GM10248 (cell line): ENCODE data around the gene SRRM2.

ENCODE experiments used
- CTCF ChIA-PET: fragments of 300-600 bp; sonication (Branson Sonifier 250); formaldehyde crosslinking; extraction: SDS; loops from one replicate; lab custom pipeline; 2021; ENCODE audit warnings: antibody characterized with exemption; lab: Yijun Ruan, JAX
- POLR2A ChIA-PET: fragments of 350-650 bp; sonication (Branson Sonifier 250); formaldehyde crosslinking; extraction: SDS; loops from one replicate; lab custom pipeline; 2020; ENCODE audit warnings: antibody characterized with exemption; lab: Yijun Ruan, JAX
- DNase-seq: peaks from one replicate; pipeline ENCODE4 v3.0.0; 2012; ENCODE audit errors: extremely low spot score
- TF ChIP-seq, protein P1 (sequence below): IDR thresholded peaks from 2 replicates; pipeline ENCODE4 v1.5.1; 2012; ENCODE audit warnings: mild to moderate bottlenecking, low read depth; ENCODE audit errors: extremely low read depth, missing control alignments, control extremely low read depth

SRRM2 gene

DNA sequence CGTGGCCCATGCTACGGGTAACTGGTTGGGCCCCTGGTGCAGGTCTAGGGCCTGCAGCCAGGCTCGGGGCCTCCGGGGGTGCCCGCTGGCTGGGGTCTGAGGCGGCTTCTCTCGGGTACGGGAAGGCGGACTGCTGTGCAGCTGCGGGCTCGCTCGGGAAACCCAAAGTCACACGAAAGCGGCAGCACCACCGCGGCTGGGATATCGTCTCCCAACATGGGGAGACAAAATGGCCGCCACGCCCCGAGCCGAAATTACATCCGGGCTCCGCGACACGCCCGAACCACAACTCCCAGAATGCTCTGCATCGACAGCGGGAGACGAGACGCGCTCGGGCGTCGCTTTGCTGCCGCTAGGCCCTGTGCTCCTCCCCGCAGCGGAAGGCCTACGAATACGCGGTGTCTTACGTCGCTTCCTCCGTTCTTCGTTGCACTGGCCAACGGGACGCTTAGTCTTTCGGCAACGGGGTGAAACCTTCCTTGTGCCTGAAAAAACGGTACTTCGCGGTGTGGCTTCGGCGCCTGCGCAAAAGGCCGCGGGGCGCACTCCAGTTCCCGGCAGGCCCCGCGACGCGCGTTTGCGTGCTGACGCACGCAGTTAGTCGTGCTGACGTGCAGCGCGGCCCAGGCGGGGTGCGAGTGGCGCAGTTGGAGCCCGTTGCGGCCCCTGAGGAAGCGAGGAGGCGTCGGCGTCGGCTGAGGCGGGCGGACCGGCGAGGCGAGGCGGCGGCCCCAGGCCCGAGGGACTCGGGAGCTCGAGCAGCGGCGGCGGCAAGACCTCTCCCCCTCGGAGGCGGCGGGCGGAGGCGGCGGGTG, at the start of gene SRRM2:
Gene SRRM2 (plus strand): TSS at position 604 of the 815 bp plus-strand sequence. CDS start 3,727 bp downstream, outside the sequence.
- CTCF ChIA-PET, result interaction anchor here (1.3 kb wide), 1 partner anchor 15 kb away, joined by 4 read pairs; no protein-coding TSS in a partner anchor
- TF ChIP-seq, protein P1, sequence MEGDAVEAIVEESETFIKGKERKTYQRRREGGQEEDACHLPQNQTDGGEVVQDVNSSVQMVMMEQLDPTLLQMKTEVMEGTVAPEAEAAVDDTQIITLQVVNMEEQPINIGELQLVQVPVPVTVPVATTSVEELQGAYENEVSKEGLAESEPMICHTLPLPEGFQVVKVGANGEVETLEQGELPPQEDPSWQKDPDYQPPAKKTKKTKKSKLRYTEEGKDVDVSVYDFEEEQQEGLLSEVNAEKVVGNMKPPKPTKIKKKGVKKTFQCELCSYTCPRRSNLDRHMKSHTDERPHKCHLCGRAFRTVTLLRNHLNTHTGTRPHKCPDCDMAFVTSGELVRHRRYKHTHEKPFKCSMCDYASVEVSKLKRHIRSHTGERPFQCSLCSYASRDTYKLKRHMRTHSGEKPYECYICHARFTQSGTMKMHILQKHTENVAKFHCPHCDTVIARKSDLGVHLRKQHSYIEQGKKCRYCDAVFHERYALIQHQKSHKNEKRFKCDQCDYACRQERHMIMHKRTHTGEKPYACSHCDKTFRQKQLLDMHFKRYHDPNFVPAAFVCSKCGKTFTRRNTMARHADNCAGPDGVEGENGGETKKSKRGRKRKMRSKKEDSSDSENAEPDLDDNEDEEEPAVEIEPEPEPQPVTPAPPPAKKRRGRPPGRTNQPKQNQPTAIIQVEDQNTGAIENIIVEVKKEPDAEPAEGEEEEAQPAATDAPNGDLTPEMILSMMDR, result no peak
- POLR2A ChIA-PET, result interaction anchor here (0.6 to 1.5 kb wide), 7 partner anchors 10 to 238 kb away, joined by 3 to 6 read pairs (median 3); no protein-coding TSS in a partner anchor
- peak; percentile 96 for DNase-seq

DNA sequence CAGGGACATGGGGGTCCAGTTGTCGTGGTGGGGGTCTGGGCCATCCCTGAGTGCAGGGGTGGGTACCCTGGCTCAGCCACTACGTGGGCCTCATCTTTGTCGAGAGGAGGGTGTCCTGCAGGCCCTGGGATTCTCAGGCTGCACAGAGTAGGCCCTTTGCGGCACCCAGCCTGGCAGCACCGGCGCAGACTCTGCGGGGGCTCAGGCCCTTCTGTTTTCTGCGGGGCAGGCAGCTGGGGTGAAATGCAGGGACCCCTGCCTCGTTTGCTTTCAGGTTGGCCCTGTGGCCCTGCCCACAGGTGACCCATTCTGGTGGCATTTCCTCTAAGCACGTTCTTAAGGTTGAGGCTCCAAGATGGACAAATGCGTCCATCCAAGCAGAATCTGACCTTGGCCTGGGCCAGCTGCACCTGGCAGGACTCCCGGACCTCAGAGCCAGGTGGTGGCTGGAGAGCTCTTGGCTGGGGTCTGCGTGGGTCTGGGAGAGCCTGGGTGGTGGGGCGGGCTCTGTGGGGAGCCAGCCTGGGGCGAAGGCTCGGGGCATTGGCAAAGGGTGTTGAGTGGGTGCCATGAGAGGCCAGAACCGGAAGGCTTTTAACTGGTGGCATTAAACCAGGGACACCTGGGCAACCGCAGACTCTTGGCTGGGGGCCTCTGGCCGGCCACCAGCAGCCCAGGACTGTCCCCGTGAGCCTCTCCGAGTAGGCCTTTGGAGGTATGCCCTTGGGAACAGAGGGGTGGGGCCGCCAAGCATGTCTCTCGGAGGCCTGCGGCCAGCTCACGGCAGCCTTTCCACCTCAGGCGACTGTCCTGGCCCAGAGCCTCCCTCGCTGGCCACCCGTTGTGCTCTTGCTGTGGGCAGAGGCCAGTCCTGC, 49.3 kb upstream of the SRRM2 start:
- DNase-seq, result no peak
- CTCF ChIA-PET, result interaction anchor here (1.5 kb wide), 1 partner anchor 17 kb away, joined by 4 read pairs; the partner anchor contains the start of gene PRSS27
- POLR2A ChIA-PET, result no interaction called here
- TF ChIP-seq, protein P1, result no peak

DNA sequence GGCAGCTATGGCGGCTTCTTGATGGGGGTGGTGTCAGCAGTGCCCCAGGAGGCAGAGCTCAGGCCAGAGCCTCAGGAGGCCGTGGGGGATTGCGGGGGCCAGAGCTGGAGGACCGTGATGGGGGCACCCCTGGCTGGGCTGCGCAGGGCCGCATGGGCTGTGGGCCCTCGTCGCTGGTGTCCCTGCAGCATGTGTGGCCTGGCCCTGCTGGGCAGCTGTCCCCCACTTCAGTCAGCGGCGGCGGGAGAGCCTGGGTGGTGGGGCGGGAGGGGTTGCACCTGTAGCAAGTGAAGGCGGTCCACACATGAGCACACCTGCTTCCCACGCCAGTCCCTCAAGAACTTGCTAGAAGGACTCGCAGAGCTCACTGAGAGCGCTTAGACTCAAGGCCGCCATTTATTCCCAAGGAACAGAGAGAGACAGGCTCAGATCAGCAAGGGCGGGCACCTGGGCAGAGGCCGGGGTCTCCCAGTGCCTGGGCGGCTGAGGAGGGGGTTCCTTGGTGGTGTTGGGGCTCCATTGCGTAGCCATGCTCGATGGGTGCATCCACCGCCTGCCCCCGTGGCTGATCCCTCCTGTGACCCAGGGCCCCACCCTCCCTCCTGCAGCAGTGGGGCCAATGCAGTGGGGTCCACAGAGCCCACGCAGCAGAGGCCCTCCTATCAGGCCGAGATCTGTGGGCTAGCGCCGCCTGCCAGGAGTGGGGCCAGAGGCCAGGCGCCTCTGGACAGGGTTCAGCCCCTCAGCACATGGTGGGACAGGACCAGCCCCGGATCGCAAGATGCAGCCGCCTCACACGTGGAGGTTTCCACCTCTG, 48.1 kb upstream of the SRRM2 start:
- CTCF ChIA-PET, result interaction anchor here (1.5 kb wide), 1 partner anchor 16 kb away, joined by 4 read pairs; the partner anchor contains the start of gene PRSS27

DNA sequence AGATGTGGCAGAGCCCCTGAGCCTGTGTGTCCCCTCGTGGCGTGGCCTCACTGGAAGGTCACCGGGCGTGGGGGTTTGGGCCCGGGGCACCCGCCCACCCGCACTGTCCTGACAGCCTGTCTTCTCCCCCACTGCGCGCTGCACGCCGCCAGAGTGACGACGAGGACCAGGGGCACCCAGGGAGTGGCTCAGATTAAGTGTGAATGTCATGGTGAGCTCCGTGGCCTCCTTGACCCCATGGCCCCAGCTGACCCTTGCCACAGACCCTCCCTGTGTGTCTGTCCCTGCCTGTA, 47.5 kb upstream of the SRRM2 start:
- DNase-seq, result no peak
- CTCF ChIA-PET, result no interaction called here
- POLR2A ChIA-PET, result interaction anchor here (1.1 kb wide), 1 partner anchor 23 kb away, joined by 5 read pairs; the partner anchor contains the start of gene KCTD5
- TF ChIP-seq, protein P1, result no peak

More for the DNA sequence above, 48.1 kb upstream of the SRRM2 start:
- TF ChIP-seq, protein P1, result no peak
- POLR2A ChIA-PET, result interaction anchor here (1.1 kb wide), 1 partner anchor 22 kb away, joined by 5 read pairs; the partner anchor contains the start of gene KCTD5
- no peak for DNase-seq

DNA sequence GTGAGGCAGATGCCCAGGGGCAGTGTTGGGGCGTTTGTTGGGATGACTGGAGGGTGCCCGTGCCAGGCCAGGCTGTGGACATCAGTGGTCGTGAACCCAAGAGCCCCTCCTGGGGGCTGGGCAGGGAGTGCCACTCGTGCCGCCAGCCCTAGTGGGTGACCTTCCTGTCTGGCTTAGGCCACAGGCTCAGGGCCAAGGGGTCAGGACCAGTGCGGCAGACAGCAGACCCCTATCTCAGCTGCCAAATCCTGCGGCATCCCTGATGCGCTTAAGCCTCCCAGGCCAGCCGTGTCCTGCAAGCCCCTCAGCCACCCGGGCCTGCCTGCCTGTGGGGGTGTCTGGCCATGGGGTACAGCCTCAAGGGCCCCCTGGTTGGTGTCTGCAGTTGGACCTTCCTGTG, 47.1 kb upstream of the SRRM2 start:
- TF ChIP-seq, protein P1, result no peak
- CTCF ChIA-PET, result no interaction called here
- DNase-seq, result no peak
- POLR2A ChIA-PET, result no interaction called here
